Measurements from ENCODE around the gene NUP43.

- TF ChIP-seq, protein P1, sequence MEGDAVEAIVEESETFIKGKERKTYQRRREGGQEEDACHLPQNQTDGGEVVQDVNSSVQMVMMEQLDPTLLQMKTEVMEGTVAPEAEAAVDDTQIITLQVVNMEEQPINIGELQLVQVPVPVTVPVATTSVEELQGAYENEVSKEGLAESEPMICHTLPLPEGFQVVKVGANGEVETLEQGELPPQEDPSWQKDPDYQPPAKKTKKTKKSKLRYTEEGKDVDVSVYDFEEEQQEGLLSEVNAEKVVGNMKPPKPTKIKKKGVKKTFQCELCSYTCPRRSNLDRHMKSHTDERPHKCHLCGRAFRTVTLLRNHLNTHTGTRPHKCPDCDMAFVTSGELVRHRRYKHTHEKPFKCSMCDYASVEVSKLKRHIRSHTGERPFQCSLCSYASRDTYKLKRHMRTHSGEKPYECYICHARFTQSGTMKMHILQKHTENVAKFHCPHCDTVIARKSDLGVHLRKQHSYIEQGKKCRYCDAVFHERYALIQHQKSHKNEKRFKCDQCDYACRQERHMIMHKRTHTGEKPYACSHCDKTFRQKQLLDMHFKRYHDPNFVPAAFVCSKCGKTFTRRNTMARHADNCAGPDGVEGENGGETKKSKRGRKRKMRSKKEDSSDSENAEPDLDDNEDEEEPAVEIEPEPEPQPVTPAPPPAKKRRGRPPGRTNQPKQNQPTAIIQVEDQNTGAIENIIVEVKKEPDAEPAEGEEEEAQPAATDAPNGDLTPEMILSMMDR (IDR thresholded peaks at IDR 0.05): no peak
- TF ChIP-seq EP300 (IDR thresholded peaks at IDR 0.05) (no peak), POLR2A (IDR thresholded peaks at IDR 0.05) (no peak)
Observed at GRCh38 chr6:149694921-149695320, 51.4 kb downstream of the NUP43 start.
